HG03460 (cell line): ENCODE results near the gene ASPDH.

Source experiments
- ATAC-seq: cut with Tn5 transposase; IDR thresholded peaks from one replicate; pipeline ENCODE4 v1.9.1; 2021; ENCODE audit not compliant: unreplicated experiment

The ASPDH gene

DNA sequence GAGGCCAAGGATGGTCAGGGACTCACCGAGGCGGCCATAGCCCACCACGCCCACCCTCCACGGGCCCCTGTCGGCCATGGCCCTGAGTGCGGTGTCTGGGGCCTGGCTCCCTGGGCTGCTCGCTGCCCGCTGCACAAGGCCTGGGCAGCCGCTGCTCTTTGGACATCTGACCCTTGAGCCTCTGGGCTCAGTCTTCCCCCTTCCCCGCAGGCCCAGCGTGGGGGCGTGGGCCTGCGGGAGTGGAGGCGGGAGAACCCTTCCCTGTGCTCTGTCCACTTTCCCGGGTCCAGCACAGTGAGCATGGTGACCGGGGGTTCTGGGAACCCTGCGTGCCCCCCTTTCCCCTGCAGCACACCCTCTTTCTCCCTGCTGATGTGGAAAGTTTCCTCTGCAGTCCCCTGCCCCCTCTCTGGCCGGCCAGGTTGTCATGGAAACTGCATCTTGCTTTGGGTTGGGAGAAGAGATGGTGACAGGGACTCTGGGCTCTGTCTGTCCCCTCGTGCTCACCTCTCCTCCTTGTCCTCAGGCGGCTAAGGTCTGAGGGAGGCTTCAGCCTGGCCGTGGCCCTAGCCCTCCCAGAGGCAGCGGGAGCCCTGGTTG is at the start of gene ASPDH:
ASPDH (minus strand) TSS at position 168 of the 600 bp plus-strand sequence; CDS start at position 78, 90 bp downstream.
- ATAC-seq: no peak

DNA sequence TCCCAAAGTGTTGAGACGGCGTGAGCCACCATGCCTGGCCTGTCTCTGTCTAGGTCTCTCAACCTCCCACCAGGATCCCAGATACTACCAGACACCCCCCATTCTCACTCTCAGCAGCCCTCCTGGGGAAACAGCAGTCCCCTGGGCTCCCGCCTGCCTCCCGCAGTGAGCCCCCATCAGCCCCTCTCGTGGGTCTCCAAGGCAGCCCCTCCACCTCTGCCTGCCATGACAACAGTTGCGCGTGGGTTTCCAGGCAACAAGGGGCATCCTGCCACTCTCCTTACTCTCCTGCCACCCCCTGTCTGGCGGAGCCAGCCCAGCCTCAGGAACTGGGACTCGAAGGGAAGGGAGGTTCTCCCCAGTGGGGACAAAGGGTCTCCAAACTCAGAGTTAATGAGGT is 49.3 kb upstream of the ASPDH start:
- ATAC-seq: no peak

DNA sequence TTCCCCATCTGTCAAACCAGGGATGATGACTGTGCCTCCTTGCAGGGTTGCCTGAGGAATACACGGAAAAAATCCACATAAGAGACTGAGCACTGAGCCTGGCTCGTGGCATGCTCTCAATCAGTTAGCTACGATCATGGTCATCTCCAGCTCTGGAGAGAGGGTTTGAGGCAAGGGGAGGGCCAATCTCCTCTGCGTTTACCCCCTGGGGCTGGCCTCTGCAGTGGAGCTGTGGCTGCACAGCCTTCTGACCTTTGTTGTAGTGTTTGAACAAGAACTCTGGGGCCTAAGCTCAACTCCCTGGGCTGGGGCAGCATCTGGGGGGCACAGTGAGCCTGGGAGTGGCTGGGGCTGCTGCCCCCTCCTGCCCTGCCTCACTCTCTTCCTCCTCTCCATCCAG is 48.6 kb upstream of the ASPDH start:
- ATAC-seq: no peak

DNA sequence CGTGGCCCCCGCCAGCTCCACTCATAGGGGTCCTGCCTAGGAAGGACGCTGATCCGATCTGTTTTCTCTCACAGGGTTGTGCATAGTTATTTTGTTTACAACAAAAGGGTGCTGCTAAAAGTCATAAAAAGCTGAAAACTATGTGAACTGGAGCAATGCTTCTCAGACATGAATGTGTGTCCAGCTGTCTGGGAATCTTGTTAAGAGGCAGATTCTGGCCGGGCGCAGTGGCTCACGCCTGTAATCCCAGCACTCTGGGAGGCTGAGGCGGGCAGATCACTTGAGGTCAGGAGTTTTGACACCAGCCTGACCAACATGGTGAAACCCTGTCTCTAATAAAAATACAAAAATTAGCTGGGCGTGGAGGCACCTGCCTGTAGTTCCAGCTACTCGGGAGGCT is 45.9 kb upstream of the ASPDH start:
- no peak for ATAC-seq

DNA sequence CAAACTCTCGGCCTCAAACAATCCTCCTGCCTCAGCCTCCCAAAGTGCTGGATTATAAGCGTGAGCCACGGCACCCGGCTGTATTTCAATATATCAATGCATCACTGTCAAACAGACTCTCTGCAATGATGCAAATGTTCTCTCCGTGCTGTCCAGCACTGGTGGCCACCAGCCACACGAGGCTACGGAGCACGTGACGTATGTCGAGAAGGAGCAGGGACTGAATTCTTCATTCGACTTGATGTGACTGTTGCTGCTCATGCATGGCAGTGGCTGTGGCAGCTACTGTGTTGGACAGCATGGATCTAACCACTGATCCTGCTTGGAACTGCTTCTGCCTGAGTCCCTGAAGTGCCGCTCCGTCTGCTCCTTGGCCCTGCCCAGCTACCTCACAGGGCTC is 44.7 kb upstream of the ASPDH start:
- ATAC-seq: no peak

DNA sequence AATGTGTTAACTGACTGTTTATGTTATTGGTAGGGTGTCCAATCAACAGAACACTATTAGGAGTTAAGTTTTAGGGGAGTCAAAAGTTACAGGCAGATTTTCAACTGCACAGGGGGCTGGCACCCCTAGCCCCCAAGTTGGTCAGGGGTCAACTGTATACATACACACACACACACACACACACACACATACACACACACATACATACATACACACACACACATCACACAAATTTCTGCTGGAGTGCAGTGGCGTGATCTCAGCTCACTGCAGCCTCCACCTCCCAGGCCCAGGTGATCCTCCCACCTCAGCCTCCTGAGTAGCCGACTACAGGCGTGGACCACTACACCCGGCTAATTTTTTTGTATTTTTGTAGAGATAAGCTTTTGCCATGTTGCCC is 44.3 kb upstream of the ASPDH start:
- no peak for ATAC-seq

- no peak for ATAC-seq
These were observed 43.4 kb upstream of the ASPDH start for GRCh38 chr19:50557009-50557613.

- no peak for ATAC-seq
These were observed 42.7 kb upstream of the ASPDH start for GRCh38 chr19:50556282-50557008.

- no peak for ATAC-seq
These were observed 42.0 kb upstream of the ASPDH start for GRCh38 chr19:50555450-50556281.

- ATAC-seq: no peak
These were observed 41.3 kb upstream of the ASPDH start for GRCh38 chr19:50555033-50555432.

DNA sequence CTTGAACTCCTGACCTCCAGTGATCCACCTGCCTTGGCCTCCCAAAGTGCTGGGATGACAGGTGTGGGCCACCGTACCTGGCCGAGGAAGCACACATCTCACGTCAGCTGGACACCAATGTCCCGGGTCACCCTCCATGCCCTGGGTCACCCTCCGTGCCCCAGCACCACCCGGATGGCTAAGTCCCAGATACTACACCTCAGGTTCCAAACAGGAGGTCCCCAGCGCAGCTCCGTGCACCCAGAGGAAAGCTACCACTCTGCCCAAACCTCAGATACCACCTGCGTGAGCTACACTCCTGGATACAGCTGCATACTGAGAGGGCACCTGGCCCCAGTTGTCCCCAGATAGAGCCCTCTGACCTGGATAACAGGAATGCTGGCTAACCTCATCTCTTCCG is 40.5 kb upstream of the ASPDH start:
- no peak for ATAC-seq

- ATAC-seq: no peak
These were observed 39.5 kb upstream of the ASPDH start for GRCh38 chr19:50553134-50553703.

DNA sequence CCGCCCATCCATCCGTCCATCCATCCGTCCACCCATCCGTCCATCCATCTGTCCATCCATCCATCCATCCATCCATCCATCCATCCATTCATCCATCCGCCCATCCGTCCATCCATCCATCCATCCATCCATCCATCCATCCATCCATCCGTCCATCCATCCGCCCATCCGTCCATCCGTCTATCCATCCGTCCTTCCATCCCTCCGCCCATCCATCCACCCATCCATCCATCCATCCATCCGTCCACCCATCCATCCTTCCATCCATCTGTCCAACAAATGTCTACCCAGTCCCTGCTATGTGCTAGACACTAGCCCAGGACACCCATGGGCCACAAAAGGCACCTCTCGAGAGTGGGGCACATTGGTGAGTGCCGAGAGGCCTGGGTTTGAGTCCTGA is 38.8 kb upstream of the ASPDH start:
- no peak for ATAC-seq

- ATAC-seq: no peak
These were observed 38.0 kb upstream of the ASPDH start for GRCh38 chr19:50551715-50552187.

DNA sequence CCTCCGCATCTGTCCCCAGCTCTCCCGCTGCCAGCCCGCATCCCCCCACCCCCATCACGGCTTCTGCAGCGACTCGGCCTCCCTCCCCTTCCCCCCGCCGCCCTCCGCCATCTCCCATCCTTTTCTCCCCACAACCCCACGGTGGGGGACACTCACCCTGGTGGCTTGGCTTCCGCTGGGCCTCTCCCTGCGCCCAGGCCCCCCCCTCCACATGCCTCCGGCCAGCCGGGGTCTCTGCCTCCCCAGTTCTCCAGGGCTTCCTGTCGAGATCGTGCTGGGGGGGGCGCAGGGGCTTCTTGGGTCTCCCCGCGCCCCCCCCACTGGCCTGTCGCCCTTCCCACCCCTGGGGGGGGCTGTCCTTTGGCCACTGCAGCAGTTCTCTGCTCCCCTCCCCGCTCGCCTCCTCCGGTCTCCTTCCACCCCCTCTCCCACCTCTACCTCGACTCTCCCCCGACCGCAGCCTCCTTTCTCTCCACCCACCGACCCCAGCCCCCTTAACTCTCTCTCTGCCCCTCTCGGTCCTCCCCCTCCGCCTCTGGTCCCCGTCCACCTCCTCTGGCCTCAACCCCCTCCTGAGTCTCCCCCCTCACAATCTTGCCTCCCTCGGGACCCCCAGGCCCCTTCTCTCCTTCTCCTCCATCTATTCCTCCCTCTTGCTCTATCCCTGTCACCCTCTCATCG is 37.5 kb upstream of the ASPDH start:
- no peak for ATAC-seq

DNA sequence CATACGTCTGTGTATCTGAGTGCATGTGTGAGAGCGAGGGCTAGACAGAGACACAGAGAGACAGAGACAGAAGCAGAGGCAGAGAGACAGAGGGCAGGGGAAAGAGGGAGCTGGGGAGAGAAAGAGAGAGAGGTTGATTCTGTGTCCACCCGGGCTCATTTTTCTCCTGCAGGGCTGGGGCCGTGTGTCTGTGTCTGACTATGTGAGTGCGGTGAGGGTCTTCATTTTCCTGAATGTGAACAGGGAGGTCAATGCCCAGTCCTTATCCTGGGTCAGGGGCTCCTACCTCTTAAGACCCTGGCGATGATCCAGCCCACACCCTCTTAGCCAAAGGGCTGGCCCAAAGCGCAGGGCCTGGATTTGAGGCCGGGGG is 36.9 kb upstream of the ASPDH start:
- no peak for ATAC-seq

DNA sequence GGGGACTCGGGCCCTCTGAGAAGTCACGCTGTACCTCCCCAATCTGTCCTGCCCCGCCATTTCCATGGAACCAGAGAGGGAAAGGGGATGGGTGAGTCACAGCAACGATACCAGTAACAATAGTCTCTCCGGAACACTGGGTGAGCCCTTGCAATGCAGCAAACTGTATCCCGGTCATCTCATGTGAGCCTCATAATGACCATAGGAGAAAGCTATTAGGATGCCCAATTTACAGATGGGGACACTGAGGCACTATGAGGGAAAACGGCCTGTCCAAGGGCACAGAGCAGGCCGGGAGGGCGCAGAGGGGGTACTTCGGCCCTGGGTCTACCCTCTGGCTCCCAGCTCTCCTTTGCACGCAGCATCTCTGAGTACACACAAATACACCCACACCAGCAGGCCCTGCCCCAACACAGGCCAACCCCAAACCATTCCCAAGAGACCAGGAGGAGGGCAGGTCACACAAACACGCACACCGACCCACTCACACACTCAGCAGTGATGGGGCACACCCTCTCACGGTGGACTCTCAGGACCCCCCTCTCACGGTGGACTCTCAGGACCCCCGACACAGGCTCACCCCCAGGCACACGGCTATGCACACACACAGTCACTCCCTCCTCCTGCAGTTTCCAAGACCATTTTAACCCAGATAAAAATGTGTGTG is 36.3 kb upstream of the ASPDH start:
- no peak for ATAC-seq

DNA sequence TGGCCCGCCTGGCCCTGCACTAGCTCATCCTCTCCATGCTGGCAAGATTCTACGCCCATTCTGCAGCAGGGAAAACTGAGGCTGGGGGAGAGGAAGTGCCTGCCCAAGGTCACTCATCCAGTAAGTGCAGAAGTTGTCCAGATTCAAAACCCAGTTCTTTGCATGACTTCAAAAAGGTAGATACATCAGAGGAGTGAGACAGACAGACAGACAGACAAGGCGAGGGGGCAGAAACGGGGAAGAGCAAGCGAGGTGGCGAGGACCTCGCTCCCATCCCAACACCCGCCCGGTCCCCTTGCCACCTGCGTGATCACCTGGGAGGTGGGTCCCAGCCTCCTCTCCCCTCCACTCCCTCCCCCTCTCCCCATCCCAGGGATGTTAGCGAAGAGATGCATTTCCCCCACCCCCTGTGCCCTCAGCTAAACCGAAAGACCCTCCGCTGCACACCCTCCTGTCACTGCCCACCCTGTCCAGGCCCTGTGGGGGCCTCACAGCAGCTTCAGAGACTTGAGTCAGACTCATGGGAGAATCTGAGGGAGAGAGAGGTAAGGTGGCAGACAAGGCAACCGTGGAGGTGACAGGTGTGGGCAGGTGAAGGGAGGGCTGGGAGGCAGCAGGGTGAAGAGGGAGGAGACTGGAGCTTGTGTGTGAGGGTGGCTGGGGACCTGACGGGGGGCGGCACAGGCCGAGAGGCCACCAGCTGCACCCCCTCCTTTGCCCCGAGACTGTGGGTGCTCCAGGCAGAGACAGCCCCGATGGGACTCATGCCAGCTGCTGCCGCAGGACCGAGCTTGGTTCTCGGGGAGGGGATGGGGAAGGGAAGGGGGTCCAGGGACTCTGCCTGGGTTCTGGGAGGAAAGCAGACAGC is 35.6 kb upstream of the ASPDH start:
- ATAC-seq: no peak
